OCI-LY7 (cell line): Measurements from ENCODE around the gene LHX6. TPM values are rescaled to one million over a fixed set of nuclear protein-coding genes. Genes with fewer than 3 reads are reported as not detected.

Source experiments
- BruUV-seq: library from RNA; stranded (reverse); fragments of 400-500 nt; replicated peaks from 2 replicates; lab custom pipeline; 2021; lab: Mats Ljungman, UMichigan
- CTCF ChIA-PET: fragments of 300-600 bp; sonication (Branson Sonifier 250); formaldehyde crosslinking; loops from one replicate; lab custom pipeline; 2022; ENCODE audit warnings: antibody characterized with exemption; ENCODE audit not compliant: unreplicated experiment; lab: Charles Lee
- POLR2A ChIA-PET: fragments of 300-600 bp; sonication (Branson Sonifier 250); formaldehyde crosslinking; loops from one replicate; lab custom pipeline; 2022; ENCODE audit warnings: antibody characterized with exemption; lab: Charles Lee
- DNase-seq: peaks from one replicate; pipeline ENCODE4 v3.0.0-alpha.2; 2015; ENCODE audit warnings: low spot score
- H2AFZ ChIP-seq: fragments of 200-600 bp; sonication (generic), shearing (Covaris generic); 2 replicates; pipeline ENCODE4 v1.6.1; 2014; ENCODE audit warnings: mild to moderate bottlenecking, antibody characterized with exemption, low read length, moderate library complexity
- H3K27ac ChIP-seq: fragments of 200-600 bp; sonication (generic); 2 replicates; pipeline ENCODE4 v1.5.1; 2014; ENCODE audit warnings: mixed run types, low read depth, mild to moderate bottlenecking, moderate library complexity, low read length, inconsistent platforms; ENCODE audit not compliant: poor library complexity, severe bottlenecking
- H3K36me3 ChIP-seq: fragments of 200-600 bp; sonication (generic); 2 replicates; pipeline ENCODE4 v1.6.1; 2014; ENCODE audit warnings: mild to moderate bottlenecking, antibody characterized with exemption, low read length, moderate library complexity, mixed read lengths; ENCODE audit not compliant: insufficient read depth
- H3K4me1 ChIP-seq: fragments of 200-600 bp; sonication (generic); 2 replicates; pipeline ENCODE4 v1.5.1; 2014; ENCODE audit warnings: mild to moderate bottlenecking, low read length; ENCODE audit not compliant: insufficient read depth, poor library complexity, severe bottlenecking
- H3K4me2 ChIP-seq: fragments of 200-600 bp; sonication (generic); 2 replicates; pipeline ENCODE4 v1.6.1; 2014; ENCODE audit warnings: mild to moderate bottlenecking, low read length
- H3K4me3 ChIP-seq: fragments of 200-600 bp; sonication (generic); 2 replicates; pipeline ENCODE4 v1.5.1; 2014; ENCODE audit warnings: mild to moderate bottlenecking, low read depth, low read length; ENCODE audit not compliant: poor library complexity, severe bottlenecking
- H3K79me2 ChIP-seq: fragments of 200-600 bp; sonication (generic); 2 replicates; pipeline ENCODE4 v1.6.1; 2016; ENCODE audit warnings: low read depth, mild to moderate bottlenecking, low read length, moderate library complexity, mixed read lengths; ENCODE audit not compliant: insufficient read depth
- H3K9me2 ChIP-seq: fragments of 200-600 bp; sonication (generic); 2 replicates; pipeline ENCODE4 v1.6.1; 2016; ENCODE audit warnings: mild to moderate bottlenecking, low read length, mixed read lengths; ENCODE audit not compliant: insufficient read depth
- H3K9me3 ChIP-seq: fragments of 200-600 bp; sonication (generic); 2 replicates; pipeline ENCODE4 v1.6.1; 2014; ENCODE audit warnings: mild to moderate bottlenecking, mixed run types, low read length, mixed read lengths
- H4K20me1 ChIP-seq: fragments of 200-600 bp; sonication (generic); 2 replicates; pipeline ENCODE4 v1.6.1; 2014; ENCODE audit warnings: mild to moderate bottlenecking, antibody characterized with exemption, low read length, moderate library complexity, mixed read lengths; ENCODE audit not compliant: insufficient read depth
- CTCF ChIP-seq: fragments of 200-600 bp; sonication (generic); conservative IDR thresholded peaks from 2 replicates; pipeline ENCODE4 v1.5.1; 2014; ENCODE audit warnings: mild to moderate bottlenecking, antibody characterized with exemption, low read length, moderate library complexity, mixed read lengths
- EZH2phosphoT487 ChIP-seq: fragments of 200-600 bp; sonication (generic); IDR thresholded peaks from 2 replicates; pipeline ENCODE4 v1.6.1; 2018; ENCODE audit warnings: low read depth, borderline replicate concordance, mild to moderate bottlenecking, mixed run types, antibody characterized with exemption, low read length, moderate library complexity, mixed read lengths
- intact Hi-C: fragments of 100-400 bp; cut with micrococcal nuclease; formaldehyde crosslinking; loops from one replicate; pipeline ENCODE4 v1.10.0; 2022; ENCODE audit not compliant: unreplicated experiment
- total RNA-seq, 2 experiments: library from RNA; depleted of rRNA in 1 of 2; stranded (reverse); fragments of >200 nt in 1 of 2; shearing (Covaris generic) in 1 of 2; gene quantifications; 2 replicates each; pipeline ENCODE4 v1.2.3, GENCODE V29; 2014 to 2022

LHX6 gene
- total RNA-seq, 2 experiments from 2014 or later, result not detected

GRCh38 chr9:122179690-122180074 lies 49.1 kb downstream of the LHX6 start:
- no peaks in the 10 kb centered on the region for H3K36me3 ChIP-seq
- no peak overlapping the region for H3K27ac ChIP-seq
- H3K4me2 ChIP-seq, result no peak overlapping the region
- ChIA-PET CTCF (no interaction called here), POLR2A (interaction anchor here (0.7 kb wide), 1 partner anchor 26 kb away, joined by 6 read pairs; no protein-coding TSS in a partner anchor)
- no peaks in the 10 kb centered on the region for H3K9me3 ChIP-seq
- BruUV-seq, result no TSS peak
- intact Hi-C loops, result no loop called here
- H3K4me1 ChIP-seq, result no peaks in the 10 kb centered on the region
- H3K9me2 ChIP-seq, result no peaks in the 10 kb centered on the region
- DNase-seq, result no peak
- no peaks in the 10 kb centered on the region for H3K79me2 ChIP-seq
- H2AFZ ChIP-seq, result no peak overlapping the region
- H4K20me1 ChIP-seq, result no peaks in the 10 kb centered on the region
- H3K4me3 ChIP-seq, result no peak overlapping the region
- TF ChIP-seq CTCF (no peak), EZH2phosphoT487 (no peak)

- no peak overlapping the region for H2AFZ ChIP-seq
- no peaks in the 10 kb centered on the region for H3K79me2 ChIP-seq
- no peak for DNase-seq
- TF ChIP-seq EZH2phosphoT487 (no peak), CTCF (no peak)
- ChIA-PET POLR2A (interaction anchor here (0.7 kb wide), 1 partner anchor 26 kb away, joined by 6 read pairs; no protein-coding TSS in a partner anchor), CTCF (no interaction called here)
- no peaks in the 10 kb centered on the region for H3K4me1 ChIP-seq
- no peaks in the 10 kb centered on the region for H3K9me3 ChIP-seq
- intact Hi-C loops, result no loop called here
- no peaks in the 10 kb centered on the region for H3K36me3 ChIP-seq
- no TSS peak for BruUV-seq
- no peaks in the 10 kb centered on the region for H4K20me1 ChIP-seq
- no peak overlapping the region for H3K27ac ChIP-seq
- no peak overlapping the region for H3K4me3 ChIP-seq
- no peaks in the 10 kb centered on the region for H3K9me2 ChIP-seq
- H3K4me2 ChIP-seq, result no peak overlapping the region
Measured at GRCh38 chr9:122179054-122179689, 49.6 kb downstream of the LHX6 start.

- intact Hi-C loops, result no loop called here
- no peak overlapping the region for H3K4me3 ChIP-seq
- no peaks in the 10 kb centered on the region for H3K9me3 ChIP-seq
- no peaks in the 10 kb centered on the region for H3K4me1 ChIP-seq
- no peak overlapping the region for H3K4me2 ChIP-seq
- H3K9me2 ChIP-seq, result no peaks in the 10 kb centered on the region
- no peaks in the 10 kb centered on the region for H3K79me2 ChIP-seq
- no TSS peak for BruUV-seq
- DNase-seq, result no peak
- H3K36me3 ChIP-seq, result no peaks in the 10 kb centered on the region
- CTCF ChIA-PET, result no interaction called here
- TF ChIP-seq CTCF, result no peak
- no peak for TF ChIP-seq EZH2phosphoT487
- no peaks in the 10 kb centered on the region for H4K20me1 ChIP-seq
- H3K27ac ChIP-seq, result no peak overlapping the region
- POLR2A ChIA-PET, result interaction anchor here (0.6 kb wide), 1 partner anchor 645 kb away, joined by 3 read pairs; no protein-coding TSS in a partner anchor
- H2AFZ ChIP-seq, result no peak overlapping the region
Measured at GRCh38 chr9:122176916-122177315, 51.8 kb downstream of the LHX6 start.
